ENCODE data around the gene ZNF521.

Gene ZNF521

GRCh38 chr18:25102662-25103061, 249.3 kb downstream of the ZNF521 start:
- DNase-seq (ENCODE audit: low read depth): no peak
- TF ChIP-seq MYC (IDR thresholded peaks at IDR 0.05; ENCODE audit: low read depth, low read length) (no peak), POLR2A (IDR thresholded peaks at IDR 0.05; ENCODE audit: extremely low read depth, insufficient read length) (no peak)
- TF ChIP-seq, protein P1, sequence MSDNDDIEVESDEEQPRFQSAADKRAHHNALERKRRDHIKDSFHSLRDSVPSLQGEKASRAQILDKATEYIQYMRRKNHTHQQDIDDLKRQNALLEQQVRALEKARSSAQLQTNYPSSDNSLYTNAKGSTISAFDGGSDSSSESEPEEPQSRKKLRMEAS (IDR thresholded peaks at IDR 0.05; ENCODE audit: low read depth, low read length): no peak
- TF ChIP-seq, protein P2, sequence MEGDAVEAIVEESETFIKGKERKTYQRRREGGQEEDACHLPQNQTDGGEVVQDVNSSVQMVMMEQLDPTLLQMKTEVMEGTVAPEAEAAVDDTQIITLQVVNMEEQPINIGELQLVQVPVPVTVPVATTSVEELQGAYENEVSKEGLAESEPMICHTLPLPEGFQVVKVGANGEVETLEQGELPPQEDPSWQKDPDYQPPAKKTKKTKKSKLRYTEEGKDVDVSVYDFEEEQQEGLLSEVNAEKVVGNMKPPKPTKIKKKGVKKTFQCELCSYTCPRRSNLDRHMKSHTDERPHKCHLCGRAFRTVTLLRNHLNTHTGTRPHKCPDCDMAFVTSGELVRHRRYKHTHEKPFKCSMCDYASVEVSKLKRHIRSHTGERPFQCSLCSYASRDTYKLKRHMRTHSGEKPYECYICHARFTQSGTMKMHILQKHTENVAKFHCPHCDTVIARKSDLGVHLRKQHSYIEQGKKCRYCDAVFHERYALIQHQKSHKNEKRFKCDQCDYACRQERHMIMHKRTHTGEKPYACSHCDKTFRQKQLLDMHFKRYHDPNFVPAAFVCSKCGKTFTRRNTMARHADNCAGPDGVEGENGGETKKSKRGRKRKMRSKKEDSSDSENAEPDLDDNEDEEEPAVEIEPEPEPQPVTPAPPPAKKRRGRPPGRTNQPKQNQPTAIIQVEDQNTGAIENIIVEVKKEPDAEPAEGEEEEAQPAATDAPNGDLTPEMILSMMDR (IDR thresholded peaks at IDR 0.05; ENCODE audit: low read depth, low read length): no peak
- no peak overlapping the region for H3K4me3 ChIP-seq (ENCODE audit: low read depth, low read length)

- no peak for TF ChIP-seq MYC (IDR thresholded peaks at IDR 0.05; ENCODE audit: low read depth, low read length)
- TF ChIP-seq, protein P2 (IDR thresholded peaks at IDR 0.05; ENCODE audit: low read depth, low read length): no peak
- TF ChIP-seq, protein P1 (IDR thresholded peaks at IDR 0.05; ENCODE audit: low read depth, low read length): no peak
- no peak for TF ChIP-seq POLR2A (IDR thresholded peaks at IDR 0.05; ENCODE audit: extremely low read depth, insufficient read length)
- no peak for DNase-seq (ENCODE audit: low read depth)
- no peak overlapping the region for H3K4me3 ChIP-seq (ENCODE audit: low read depth, low read length)
Observed at GRCh38 chr18:25100418-25100817, 251.5 kb downstream of the ZNF521 start.

DNA sequence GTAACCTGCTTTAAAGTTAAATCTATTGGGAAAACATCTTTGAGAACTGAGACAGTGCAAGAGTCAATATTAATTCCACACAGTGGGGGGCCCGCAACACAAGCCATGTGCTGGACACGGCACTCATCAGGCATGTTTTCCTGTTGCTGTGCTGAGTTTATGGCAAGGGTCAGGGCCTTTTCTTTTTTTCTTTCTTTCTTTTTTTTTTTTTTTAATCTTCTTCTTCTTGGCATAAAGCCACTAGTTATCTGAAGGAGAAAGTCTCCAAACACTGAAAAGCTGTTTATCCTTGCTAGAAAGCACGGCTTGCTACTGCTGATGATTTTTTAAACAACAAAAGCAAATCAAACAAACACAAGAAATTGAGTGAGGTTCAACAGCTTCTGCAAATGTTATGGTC, 252.1 kb downstream of the ZNF521 start:
- DNase-seq (ENCODE audit: low read depth): no peak
- H3K4me3 ChIP-seq (ENCODE audit: low read depth, low read length): no peak overlapping the region
- TF ChIP-seq, protein P2 (IDR thresholded peaks at IDR 0.05; ENCODE audit: low read depth, low read length): no peak
- TF ChIP-seq, protein P1 (IDR thresholded peaks at IDR 0.05; ENCODE audit: low read depth, low read length): no peak
- TF ChIP-seq POLR2A (IDR thresholded peaks at IDR 0.05; ENCODE audit: extremely low read depth, insufficient read length) (no peak), MYC (IDR thresholded peaks at IDR 0.05; ENCODE audit: low read depth, low read length) (no peak)

DNA sequence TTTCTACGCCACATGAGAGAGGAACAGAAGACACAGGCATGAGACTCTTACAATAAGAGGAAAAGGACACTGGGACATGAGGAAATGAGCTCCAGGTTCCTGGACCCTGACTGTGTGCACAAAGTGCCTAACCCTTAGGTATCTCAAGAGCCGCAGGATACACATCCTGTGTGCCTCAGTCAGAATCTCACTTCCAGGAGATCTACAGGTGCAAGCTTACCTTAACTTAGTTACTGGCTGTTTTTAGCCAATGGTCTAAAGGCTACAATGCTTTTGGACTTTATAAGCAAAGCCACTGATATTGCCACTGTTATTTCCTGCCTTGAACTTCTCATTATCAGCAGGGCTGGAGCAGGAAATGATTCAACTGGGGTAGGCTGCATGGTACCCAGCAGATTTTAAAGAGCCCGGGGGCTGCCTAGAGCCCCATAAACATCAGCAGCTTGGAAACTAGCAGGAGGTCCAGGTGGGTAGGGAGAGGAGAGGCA, 254.4 kb downstream of the ZNF521 start:
- TF ChIP-seq, protein P2 (IDR thresholded peaks at IDR 0.05; ENCODE audit: low read depth, low read length): no peak
- TF ChIP-seq, protein P1 (IDR thresholded peaks at IDR 0.05; ENCODE audit: low read depth, low read length): no peak
- TF ChIP-seq MYC (IDR thresholded peaks at IDR 0.05; ENCODE audit: low read depth, low read length) (no peak), POLR2A (IDR thresholded peaks at IDR 0.05; ENCODE audit: extremely low read depth, insufficient read length) (no peak)
- no peak overlapping the region for H3K4me3 ChIP-seq (ENCODE audit: low read depth, low read length)
- no peak for DNase-seq (ENCODE audit: low read depth)

GRCh38 chr18:25097057-25097456, 254.9 kb downstream of the ZNF521 start:
- no peak overlapping the region for H3K4me3 ChIP-seq (ENCODE audit: low read depth, low read length)
- TF ChIP-seq, protein P1 (IDR thresholded peaks at IDR 0.05; ENCODE audit: low read depth, low read length): no peak
- TF ChIP-seq POLR2A (IDR thresholded peaks at IDR 0.05; ENCODE audit: extremely low read depth, insufficient read length) (no peak), MYC (IDR thresholded peaks at IDR 0.05; ENCODE audit: low read depth, low read length) (no peak)
- TF ChIP-seq, protein P2 (IDR thresholded peaks at IDR 0.05; ENCODE audit: low read depth, low read length): no peak
- DNase-seq (ENCODE audit: low read depth): no peak
